Progenitor cell of endocrine pancreas (in vitro differentiated cells): ENCODE data around the gene LAMB1. TPM values are rescaled to one million over a fixed set of nuclear protein-coding genes. Genes with fewer than 3 reads are reported as not detected.

Source experiments
- DNase-seq: peaks from one replicate; pipeline ENCODE4 v3.0.0; 2021; ENCODE audit warnings: low spot score; ENCODE audit not compliant: unreplicated experiment
- H3K27ac Mint-ChIP-seq: 2 replicates; pipeline ENCODE4 v1.8.0; 2021; ENCODE audit warnings: mild to moderate bottlenecking, moderate library complexity, mixed read lengths
- H3K27me3 Mint-ChIP-seq: 2 replicates; pipeline ENCODE4 v1.8.0; 2021; ENCODE audit warnings: mixed read lengths
- H3K36me3 Mint-ChIP-seq: 2 replicates; pipeline ENCODE4 v1.8.0; 2022; ENCODE audit warnings: mixed read lengths; ENCODE audit not compliant: insufficient read depth
- H3K4me1 Mint-ChIP-seq: 2 replicates; pipeline ENCODE4 v1.8.0; 2021; ENCODE audit warnings: low read depth, mixed read lengths
- H3K4me3 Mint-ChIP-seq: 2 replicates; pipeline ENCODE4 v1.8.0; 2021; ENCODE audit warnings: low read depth, mild to moderate bottlenecking, moderate library complexity, mixed read lengths
- H3K9me3 Mint-ChIP-seq: 2 replicates; pipeline ENCODE4 v1.8.0; 2021; ENCODE audit warnings: low read depth, mixed read lengths
- CTCF ChIP-seq: fragments of 200-600 bp; sonication (generic); IDR thresholded peaks from one replicate; pipeline ENCODE4 v1.5.0; 2021; ENCODE audit warnings: antibody characterized with exemption, mild to moderate bottlenecking; ENCODE audit not compliant: unreplicated experiment
- total RNA-seq: library from RNA; stranded (reverse); gene quantifications from 2 replicates; pipeline ENCODE4 v1.2.1, GENCODE V29; 2021

LAMB1 gene
- total RNA-seq, 1 donor from 2014 or later, result 275 TPM

- no peak for TF ChIP-seq CTCF
- H3K4me1 Mint-ChIP-seq, result peaks cover 13% of the 10 kb centered on the region
- H3K9me3 Mint-ChIP-seq, result no peaks in the 10 kb centered on the region
- no peak for DNase-seq
- no peaks in the 10 kb centered on the region for H3K36me3 Mint-ChIP-seq
- H3K27me3 Mint-ChIP-seq, result no peaks in the 10 kb centered on the region
- H3K27ac Mint-ChIP-seq, result no peak overlapping the region
- no peak overlapping the region for H3K4me3 Mint-ChIP-seq
These were observed 17.6 kb upstream of the LAMB1 start for GRCh38 chr7:108020585-108020984.

- no peak for TF ChIP-seq CTCF
- Mint-ChIP-seq H3K9me3 (no peaks in the 10 kb centered on the region), H3K27me3 (no peaks in the 10 kb centered on the region), H3K4me1 (peaks cover 25% of the 10 kb centered on the region), H3K27ac (no peak overlapping the region), H3K4me3 (no peak overlapping the region), H3K36me3 (no peaks in the 10 kb centered on the region)
- DNase-seq, result no peak
These were observed 15.7 kb upstream of the LAMB1 start for GRCh38 chr7:108018668-108019067.

- H3K9me3 Mint-ChIP-seq, result no peaks in the 10 kb centered on the region
- no peak for TF ChIP-seq CTCF
- no peak overlapping the region for H3K27ac Mint-ChIP-seq
- H3K36me3 Mint-ChIP-seq, result no peaks in the 10 kb centered on the region
- H3K4me3 Mint-ChIP-seq, result no peak overlapping the region
- no peaks in the 10 kb centered on the region for H3K27me3 Mint-ChIP-seq
- DNase-seq, result no peak
- peaks cover 27% of the 10 kb centered on the region for H3K4me1 Mint-ChIP-seq
These were observed 14.8 kb upstream of the LAMB1 start for GRCh38 chr7:108017776-108018151.

GRCh38 chr7:108016841-108017775 lies 14.1 kb upstream of the LAMB1 start:
- TF ChIP-seq CTCF, result peak; percentile 44
- no peaks in the 10 kb centered on the region for H3K27me3 Mint-ChIP-seq
- no peak for DNase-seq
- H3K4me1 Mint-ChIP-seq, result peaks cover 34% of the 10 kb centered on the region
- H3K36me3 Mint-ChIP-seq, result no peaks in the 10 kb centered on the region
- no peaks in the 10 kb centered on the region for H3K9me3 Mint-ChIP-seq
- no peak overlapping the region for H3K4me3 Mint-ChIP-seq
- H3K27ac Mint-ChIP-seq, result no peak overlapping the region

GRCh38 chr7:108015740-108016139 lies 12.8 kb upstream of the LAMB1 start:
- no peaks in the 10 kb centered on the region for H3K9me3 Mint-ChIP-seq
- no peak overlapping the region for H3K27ac Mint-ChIP-seq
- H3K27me3 Mint-ChIP-seq, result no peaks in the 10 kb centered on the region
- peaks cover 37% of the 10 kb centered on the region for H3K4me1 Mint-ChIP-seq
- H3K36me3 Mint-ChIP-seq, result no peaks in the 10 kb centered on the region
- DNase-seq, result no peak
- no peak for TF ChIP-seq CTCF
- H3K4me3 Mint-ChIP-seq, result no peak overlapping the region
